HG02852 (cell line): ENCODE data around the gene CNOT1.
A peak's percentile ranks its signal among the peaks of the same experiment; 100 is the strongest.
"Not testable (repeated sequence)": the region's sequence is repeated elsewhere in the genome, so short reads cannot be mapped to it uniquely, and the experiment has no call there.

Experiments
- ATAC-seq: cut with Tn5 transposase; IDR thresholded peaks from one replicate; pipeline ENCODE4 v1.9.1; 2021; ENCODE audit warnings: mild to moderate bottlenecking, moderate library complexity; ENCODE audit not compliant: unreplicated experiment

Gene CNOT1

DNA sequence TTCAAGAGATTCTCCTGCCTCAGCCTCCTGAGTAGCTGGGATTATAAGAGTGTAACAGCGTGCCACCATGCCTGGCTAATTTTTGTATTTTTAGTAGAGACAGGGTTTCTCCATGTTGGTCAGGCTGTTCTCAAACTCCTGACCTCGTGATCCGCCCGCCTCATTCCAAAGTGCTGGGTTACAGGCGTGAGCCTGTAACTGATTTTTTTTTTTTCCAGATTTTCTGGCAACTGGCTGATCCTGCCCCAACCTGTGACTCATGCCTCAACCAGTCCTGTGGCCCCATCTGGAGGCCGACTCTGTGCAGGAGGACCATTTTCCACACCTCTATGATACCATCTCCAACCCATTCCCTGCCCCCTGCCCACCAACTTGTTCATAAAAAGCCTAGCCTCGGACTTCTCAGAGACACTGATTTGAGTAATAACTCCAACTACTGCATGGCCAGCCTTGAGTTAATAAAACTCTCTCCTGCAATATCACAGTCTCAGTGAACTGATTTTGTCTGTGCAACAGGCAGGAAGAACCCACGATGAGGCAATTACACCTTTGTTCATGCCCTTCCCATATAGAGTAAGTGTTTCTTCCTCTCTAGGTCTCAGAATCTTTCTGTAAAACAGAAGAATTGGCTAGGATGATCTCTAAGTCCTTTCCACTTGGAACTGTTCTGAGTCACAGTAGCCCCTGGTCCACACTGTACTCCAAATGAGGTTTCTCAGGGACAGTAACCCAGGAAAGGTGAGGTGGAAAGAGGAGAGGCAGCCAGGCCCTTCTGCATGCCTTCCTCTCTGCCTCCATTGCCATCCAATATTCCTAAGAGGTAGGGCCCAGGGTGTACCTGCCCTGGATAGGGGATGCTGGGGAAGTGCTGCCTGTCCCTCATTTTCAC lies 8.8 kb upstream of the CNOT1 start:
- ATAC-seq: no peak

DNA sequence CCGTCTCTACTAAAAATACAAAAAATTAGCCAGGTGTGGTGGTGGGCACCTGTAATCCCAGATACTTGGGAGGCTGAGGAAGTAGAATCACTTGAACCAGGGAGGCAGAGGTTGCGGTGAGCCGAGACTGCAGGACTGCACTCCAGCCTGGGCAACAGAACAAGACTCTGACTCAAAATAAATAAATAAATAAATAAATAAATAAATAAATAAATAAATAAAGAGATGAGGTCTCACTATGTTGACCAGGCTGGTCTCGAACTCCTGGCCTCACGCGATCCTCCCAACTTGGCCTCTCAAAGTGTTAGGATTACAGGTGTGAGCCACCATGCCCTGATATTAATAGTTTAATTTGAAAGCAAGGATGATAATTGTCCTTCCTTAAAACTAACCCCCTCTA lies 7.4 kb upstream of the CNOT1 start:
- ATAC-seq: not testable (repeated sequence)

DNA sequence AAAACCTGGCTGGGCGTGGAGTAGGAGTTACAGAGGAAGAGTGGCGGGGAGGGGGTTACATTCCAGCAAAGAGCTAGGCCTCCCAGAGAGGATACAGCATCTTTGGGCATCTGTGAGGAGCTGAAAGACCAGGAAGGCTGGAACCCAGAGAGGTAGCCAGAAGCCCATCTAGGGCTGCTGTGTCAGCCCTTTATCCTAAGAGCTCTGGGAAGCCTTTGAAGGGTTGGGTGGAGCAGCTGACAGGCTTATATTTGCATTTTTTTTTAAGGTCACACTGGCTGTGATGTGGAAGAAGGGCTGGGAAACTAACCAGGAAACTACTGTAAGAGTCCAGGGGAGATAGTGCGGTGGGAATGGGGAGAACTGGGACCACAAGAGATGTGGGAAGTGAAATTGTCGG lies 6.8 kb upstream of the CNOT1 start:
- no peak for ATAC-seq

DNA sequence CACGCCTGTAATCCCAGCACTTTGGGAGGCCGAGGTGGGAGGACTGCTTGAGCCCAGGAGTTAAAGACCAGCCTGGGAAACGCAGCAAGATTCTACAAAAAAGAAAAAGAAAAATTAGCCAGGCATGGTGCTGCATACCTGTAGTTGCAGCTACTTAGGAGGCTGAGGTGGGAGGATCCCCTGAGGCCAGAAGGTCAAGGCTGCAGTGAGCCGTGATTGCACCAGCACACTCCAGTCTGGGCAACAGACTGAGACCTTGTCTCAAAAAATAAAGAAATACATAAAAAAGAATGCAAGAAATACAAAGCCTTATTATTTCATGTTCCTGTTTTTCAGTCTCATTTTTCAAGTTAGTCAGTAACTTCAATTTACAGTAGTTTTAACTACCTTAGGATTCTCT lies 5.9 kb upstream of the CNOT1 start:
- ATAC-seq: no peak

DNA sequence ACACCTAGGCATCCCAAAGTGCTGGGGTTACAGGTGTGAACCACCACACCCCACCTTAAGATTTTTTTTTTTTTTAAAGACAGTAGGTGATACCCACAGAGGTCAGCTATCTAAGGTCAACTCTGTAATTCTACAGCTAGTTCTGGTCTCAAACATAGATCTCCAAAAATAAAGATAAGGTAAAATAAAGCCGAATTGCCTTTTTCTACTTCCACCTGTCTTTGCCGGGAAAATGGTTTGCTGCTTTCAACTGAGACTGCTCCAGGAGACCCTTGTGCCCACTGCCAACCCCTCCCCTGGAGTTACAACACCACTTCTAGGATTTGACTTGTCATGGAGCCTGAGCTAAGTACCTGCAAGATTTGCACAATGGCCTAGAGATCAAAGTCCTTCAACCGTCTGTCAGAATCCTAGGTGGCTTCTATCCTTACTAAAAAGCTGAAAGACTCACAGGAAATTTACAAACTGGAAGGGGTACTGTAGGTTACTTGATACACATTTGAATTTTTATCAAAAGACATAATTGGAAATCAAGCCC lies 4.7 kb upstream of the CNOT1 start:
- ATAC-seq: no peak

DNA sequence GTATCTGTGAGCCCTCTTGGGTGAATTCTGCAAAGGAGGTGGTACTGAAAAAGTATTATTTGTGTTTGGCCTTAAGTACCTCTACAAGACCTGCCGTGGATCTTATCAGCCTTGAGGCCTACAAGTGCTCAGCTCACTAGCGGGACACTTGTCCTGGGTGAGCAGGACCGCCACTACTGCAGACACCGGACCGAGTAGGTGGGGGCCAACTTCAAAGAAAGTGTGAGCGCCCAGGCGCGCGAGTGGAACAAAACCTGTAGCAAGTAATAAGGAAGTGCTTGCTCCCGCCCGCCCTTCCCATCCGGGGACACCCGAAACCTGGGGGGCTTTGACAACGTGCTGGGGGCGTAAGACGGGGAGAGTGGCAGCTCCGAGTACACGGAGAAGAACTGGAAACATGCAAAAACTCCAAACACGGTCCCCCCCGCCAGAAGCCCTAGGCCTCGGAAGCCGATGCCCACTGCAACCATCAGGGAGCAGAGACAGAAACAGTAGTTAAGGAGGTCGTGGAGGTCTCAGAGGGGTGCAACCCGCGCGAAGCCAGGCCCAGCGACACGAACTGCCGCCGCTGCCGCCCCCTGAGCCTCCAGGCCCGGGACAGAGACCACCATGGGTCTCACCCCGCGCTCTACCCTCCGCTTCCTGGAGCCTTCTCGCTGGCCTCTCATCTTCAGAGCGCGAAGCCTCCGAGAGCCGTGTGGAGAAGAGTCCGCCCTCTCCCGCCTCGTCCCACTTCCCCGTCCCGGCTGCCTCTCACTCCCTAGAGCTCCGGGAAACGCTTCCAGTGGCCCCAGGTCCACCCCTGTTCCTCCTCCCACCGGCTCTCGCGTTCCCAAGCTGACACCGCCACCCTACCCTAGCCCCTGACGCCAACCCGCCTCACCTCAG lies 537 bp downstream of the CNOT1 start:
- ATAC-seq: peak; percentile 1

DNA sequence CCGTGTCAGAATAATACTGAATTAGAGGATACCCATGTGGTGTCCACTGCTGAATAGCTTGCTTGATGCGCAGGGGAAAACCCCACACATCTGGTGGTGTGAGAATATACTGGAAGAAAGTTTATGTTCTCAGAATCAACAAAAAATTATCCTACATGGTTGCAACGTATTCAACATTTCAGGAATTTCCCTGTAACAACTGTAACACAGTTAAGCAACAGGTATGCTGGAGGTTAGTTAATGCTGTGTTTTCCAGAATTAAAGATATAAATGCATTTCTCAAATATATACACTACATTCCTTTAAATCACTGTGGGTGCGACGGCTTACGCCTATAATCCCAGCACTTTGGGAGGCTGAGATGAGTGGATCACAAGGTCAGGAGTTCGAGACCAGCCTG lies 5.4 kb downstream of the CNOT1 start:
- no peak for ATAC-seq

DNA sequence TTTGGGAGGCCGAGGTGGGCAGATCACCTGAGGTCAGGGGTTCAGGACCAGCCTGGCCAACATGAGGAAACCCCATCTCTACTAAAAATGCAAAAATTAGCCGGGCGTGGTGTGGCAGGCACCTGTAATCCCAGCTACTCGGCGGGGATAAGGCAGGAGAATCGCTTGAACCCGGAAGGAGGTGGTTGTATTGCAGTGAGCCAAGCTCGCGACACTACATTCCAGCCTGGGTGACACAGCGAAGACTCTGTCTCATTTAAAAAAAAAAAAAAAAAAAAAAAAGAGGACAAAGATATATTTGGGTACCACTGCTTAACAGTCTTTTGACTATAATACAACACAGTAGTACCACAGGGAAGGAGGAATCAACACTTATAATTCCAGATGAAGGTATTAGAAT lies 9.2 kb downstream of the CNOT1 start:
- ATAC-seq: no peak

DNA sequence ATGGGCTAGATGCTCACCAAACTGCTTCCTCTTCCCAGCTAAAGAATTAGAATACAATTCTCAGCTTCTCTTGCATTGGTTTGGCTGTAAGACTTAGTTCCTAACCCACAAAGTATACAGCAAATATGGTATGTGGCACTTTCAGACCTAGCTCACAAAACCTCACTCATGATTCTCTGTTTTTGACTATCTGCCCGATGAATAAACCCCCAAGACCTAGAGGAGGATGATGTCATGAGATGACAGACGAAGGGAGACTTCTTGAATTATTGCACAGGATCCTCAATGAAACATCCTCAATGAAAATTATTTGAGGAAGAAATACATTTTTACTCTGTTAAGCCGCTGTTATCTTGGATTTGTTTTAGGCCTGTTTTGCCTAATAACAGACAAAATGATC lies 14.3 kb downstream of the CNOT1 start:
- no peak for ATAC-seq

DNA sequence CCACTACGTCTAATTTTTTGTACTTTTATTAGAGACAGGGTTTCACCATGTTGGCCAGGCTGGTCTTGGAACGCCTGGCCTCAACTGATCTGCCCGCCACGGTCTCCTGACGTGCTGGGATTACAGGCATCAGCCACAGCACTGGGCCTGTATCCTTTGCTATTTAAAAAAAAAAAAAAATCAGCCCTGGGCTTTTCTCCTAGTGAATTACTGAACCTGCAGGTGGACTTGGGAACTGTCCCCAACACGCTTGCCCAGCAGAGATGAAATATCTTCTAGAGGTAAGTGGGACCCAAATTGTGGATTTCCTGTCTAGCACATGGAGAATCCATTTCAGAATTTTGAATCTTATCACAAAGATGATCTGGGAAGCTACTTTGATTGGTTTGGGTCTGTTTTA lies 14.8 kb downstream of the CNOT1 start:
- ATAC-seq: no peak

DNA sequence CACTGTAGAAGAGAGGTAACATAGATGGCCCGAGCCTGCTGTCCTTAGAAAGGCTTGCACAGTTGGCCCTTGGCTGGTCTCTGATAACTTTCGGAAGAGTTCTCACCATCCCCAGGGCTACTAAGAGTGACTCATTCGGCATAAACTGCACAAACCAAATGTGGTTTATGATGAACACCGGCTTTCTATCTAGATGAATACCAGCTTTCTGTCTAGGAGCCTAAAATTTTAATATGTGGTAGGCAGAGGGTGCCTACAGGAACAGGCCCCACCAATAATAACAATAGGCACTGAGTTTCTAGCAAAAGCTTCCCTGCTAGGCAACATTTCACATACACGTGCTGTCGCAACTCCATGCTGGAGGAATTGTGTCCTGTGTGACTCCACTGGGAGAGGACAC lies 15.4 kb downstream of the CNOT1 start:
- no peak for ATAC-seq

DNA sequence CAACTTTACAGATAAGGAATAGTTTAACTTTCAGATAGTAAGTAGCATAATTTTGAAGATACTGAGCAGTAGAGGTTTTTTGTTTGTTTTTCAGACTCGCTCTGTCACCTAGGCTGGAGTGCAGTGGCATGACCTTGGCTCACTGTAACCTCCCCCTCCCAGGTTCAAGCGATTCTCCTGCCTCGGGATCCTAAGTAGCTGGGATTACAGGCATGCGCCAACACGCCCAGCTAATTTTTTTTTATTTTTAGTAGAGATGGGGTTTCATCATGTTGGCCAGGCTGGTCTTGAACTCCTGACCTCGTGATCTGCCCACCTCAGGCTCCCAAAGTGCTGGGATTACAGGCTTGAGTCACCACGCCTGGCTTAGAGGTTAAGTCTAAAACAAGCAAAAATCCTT lies 16.7 kb downstream of the CNOT1 start:
- ATAC-seq: not testable (repeated sequence)

DNA sequence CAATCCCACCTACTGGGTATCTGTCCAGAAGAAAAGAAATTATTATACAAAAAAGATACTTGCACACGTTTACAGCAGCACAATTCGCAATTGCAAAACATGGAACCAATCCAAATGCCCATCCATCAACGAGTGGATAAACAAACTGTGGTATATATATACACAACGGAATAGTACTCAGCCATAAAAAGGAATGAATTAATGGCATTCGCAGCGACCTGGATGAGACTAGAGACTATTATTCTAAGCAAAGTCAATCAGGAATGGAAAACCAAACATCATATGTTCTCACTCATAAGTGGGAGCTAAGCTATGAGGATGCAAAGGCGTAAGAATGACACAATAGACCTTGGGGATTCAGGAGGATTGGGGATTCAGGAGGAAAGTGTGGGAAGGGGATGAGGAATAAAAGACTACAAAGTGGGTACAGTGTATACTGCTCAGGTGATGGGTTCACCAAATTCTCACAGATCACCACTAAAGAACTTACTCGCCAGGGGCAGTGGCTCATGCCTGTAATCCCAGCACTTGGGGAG lies 21.0 kb downstream of the CNOT1 start:
- no peak for ATAC-seq

DNA sequence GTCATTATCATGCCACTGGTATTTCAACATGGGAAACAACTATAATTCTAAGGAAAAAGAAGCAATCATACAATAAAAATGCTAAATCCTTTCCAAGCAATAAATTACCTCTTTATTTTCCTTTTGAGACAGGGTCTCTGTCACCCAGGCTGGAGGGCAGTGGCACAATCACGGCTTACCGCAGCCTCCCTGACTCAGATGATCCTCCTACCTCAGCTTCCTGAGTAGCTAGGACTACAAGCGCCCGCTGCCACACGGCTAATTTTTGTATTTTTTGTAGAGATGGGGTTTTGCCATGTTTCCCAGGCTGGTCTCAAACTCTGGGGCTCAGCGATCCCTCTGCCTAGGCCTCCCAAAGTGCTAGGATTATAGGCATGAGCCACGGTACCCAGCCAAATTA lies 24.1 kb downstream of the CNOT1 start:
- no peak for ATAC-seq

DNA sequence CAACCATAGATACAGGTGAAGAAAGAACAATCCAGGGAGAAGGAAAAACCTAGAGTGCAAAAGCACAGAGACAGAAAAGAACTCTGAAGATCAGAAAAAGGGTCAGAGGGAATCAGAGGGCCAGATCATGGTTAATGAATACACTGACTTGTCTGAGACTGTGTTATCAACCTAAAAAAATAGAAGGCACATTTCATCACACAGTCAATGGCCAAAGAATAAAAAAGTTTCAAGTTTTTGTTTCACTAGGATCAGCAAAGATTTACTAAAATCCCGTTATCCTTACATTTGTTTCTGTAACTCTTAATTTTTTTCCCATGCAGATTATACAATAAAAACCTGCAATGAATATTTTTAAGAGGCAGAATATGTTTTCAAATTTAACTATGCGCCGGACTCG lies 38.5 kb downstream of the CNOT1 start:
- no peak for ATAC-seq

DNA sequence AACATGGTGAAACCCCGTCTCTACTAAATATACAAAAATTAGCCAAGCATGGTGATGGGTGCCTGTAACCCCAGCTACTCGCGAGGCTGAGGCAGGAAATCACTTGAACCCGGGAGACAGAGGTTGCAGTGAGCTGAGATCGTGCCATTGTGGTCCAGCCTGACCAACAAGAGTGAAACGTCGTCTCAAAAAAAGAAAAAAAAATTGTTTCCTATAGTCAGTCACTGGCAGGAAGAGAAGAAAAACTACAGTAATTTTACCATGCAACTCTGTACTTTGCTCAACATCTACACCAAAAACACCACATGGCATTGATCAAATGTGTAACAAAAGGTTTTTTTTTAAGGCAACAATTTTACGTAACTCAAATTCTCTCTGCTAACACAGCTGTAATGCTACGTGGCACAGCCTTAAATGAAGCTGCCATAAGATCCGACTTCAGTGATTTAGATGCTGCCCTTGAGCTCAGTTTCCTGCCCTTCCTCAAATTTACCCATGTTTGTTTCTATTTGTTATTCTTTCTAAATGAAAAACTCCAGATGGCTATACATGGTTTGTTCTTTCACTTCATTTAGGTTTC lies 40.2 kb downstream of the CNOT1 start:
- no peak for ATAC-seq

DNA sequence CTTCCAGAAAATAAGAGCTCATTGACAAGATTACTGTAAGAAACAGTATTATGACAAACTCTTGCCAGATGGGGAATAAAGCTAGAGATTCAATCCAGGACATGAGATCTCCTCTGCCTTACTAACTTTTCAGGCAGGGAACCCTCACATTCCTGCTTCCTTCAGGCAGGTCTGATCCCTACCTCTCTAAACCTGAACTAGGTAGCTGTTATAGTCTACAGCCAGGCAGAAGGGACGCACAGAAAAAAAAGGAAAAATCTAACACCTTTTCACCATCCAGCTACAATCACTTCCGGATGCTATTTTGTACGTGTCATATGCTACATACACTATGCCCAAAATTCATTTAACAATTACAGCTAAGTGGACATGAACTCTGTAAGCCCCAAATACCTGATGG lies 41.2 kb downstream of the CNOT1 start:
- ATAC-seq: no peak

DNA sequence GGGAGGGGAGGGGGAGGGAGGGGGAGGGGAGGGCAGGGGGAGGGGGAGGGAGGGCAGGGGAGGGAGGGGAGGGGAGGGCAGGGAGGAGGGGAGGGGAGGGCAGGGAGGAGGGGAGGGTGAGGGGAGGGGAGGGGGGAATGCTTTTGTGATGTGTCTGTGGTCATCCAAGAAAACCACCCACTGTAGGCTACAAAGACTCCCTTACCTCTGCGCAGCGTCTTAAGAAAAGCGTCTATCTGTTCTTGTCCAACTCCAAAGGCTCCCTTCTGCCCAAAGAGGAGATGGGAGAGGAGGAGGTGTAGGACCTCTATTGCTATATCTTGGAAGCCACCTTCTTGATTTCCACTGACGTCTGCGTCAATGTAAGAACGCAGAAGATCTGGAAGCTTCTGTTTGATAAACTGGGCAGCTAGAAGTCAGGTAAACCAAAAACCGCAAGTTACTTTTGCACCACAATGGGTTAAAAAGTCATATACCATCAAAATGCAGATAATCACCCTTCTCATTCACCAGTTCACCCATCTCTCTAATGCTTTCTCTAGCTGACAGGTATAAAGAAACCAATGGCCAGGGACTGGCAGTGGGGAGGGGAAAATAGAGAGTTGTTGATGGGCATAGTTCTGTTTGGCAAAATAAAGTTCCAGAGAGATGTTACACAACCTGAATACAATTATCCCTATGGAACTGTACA lies 43.1 kb downstream of the CNOT1 start:
- no peak for ATAC-seq

DNA sequence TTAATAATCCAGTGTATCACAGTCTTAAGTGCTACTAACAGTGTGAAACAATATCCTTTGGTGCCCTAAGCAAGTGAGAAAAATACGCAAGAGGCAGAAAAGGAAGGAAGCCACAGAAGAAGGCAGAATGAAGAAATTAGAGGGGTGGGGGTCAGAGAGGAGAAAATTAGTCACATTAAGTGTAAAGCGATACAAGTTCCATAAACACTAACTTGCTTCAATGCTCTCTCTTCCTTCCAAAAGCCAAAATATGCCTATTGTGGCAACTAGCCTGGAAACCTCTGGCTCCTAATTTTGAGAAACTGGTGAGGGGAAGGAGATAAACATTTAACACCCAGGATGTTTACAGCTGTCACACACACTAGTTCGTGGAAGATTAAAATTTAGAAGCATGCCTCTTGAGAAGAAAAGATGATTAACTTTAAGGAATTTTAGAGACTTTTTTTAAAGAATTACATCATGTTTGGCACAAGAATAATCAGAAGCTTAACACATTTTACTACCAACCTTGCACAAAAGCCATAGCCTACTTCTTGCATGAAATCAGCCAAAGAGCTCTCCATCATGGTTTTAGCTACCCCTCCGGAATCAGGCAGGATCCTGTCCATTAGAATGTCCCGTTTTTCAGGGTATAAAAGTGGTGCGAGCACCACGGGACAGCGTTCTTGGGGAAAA lies 44.7 kb downstream of the CNOT1 start:
- no peak for ATAC-seq
